CD14-positive monocyte (primary cell): ENCODE measurements around the gene PRDM10. TPM values are rescaled to one million over a fixed set of nuclear protein-coding genes. Genes with fewer than 3 reads are reported as not detected.

ENCODE experiments used
- DNase-seq, 3 donors: peaks; one replicate each; pipeline ENCODE4 v3.0.0-alpha.2; 2011 to 2022
- H2AFZ ChIP-seq: 2 replicates; pipeline ENCODE4 v1.6.0; 2012; ENCODE audit warnings: mild to moderate bottlenecking, low read depth, low read length, inconsistent platforms; ENCODE audit not compliant: insufficient read depth, poor library complexity, severe bottlenecking
- H3K27ac ChIP-seq, 2 donors: 1 replicate in 1 of 2; 2 replicates in 1 of 2; pipeline ENCODE4 v1.5.1; 2012 to 2013; ENCODE audit warnings: low read length in 2 of 2, control low read depth in 1 of 2, inconsistent platforms in 1 of 2, low read depth in 1 of 2, mild to moderate bottlenecking in 1 of 2
- H3K27me3 ChIP-seq, 2 donors: one replicate each; pipeline versions ENCODE4 v1.6.0 to v1.6.1; 2011 to 2013; ENCODE audit warnings: low read length in 2 of 2; ENCODE audit not compliant: control insufficient read depth in 2 of 2, insufficient read depth in 2 of 2
- H3K36me3 ChIP-seq, 2 donors: replicated peaks in 1 of 2; 1 replicate in 1 of 2; 2 replicates in 1 of 2; pipeline versions ENCODE4 v1.5.1 to v1.6.1; 2012 to 2013; ENCODE audit warnings: low read length in 2 of 2, control low read depth in 1 of 2, inconsistent platforms in 1 of 2, mild to moderate bottlenecking in 1 of 2; ENCODE audit not compliant: insufficient read depth in 2 of 2, control insufficient read depth in 1 of 2
- H3K4me1 ChIP-seq, 2 donors: 1 replicate in 1 of 2; 2 replicates in 1 of 2; pipeline versions ENCODE4 v1.5.1 to v1.6.1; 2012 to 2013; ENCODE audit warnings: low read length in 2 of 2, control low read depth in 1 of 2, inconsistent platforms in 1 of 2, mild to moderate bottlenecking in 1 of 2, moderate library complexity in 1 of 2; ENCODE audit not compliant: insufficient read depth in 2 of 2, control insufficient read depth in 1 of 2
- H3K4me2 ChIP-seq: replicated peaks from 2 replicates; pipeline ENCODE3; 2012; ENCODE audit warnings: low read length, moderate library complexity, mild to moderate bottlenecking; ENCODE audit not compliant: poor library complexity, severe bottlenecking; ENCODE audit errors: extremely low read depth
- H3K4me3 ChIP-seq, 3 experiments: fragments of 200-600 bp in 1 of 3; sonication (generic) in 1 of 3; replicated peaks in 1 of 3; 1 replicate in 2 of 3; 2 replicates in 1 of 3; pipeline ENCODE4 v1.5.1; 2011 to 2013; ENCODE audit warnings: low read length in 3 of 3, mild to moderate bottlenecking in 3 of 3, control low read depth in 2 of 3, low read depth in 2 of 3, inconsistent platforms in 1 of 3, moderate library complexity in 1 of 3
- H3K79me2 ChIP-seq: 2 replicates; pipeline ENCODE4 v1.6.0; 2012; ENCODE audit warnings: mild to moderate bottlenecking, control low read depth, inconsistent platforms, low read length, moderate library complexity; ENCODE audit not compliant: insufficient read depth
- H3K9ac ChIP-seq: 2 replicates; pipeline ENCODE4 v1.6.0; 2017; ENCODE audit warnings: low read length, mild to moderate bottlenecking; ENCODE audit not compliant: insufficient read depth, poor library complexity, severe bottlenecking
- H3K9me3 ChIP-seq, 2 donors: replicated peaks in 1 of 2; 1 replicate in 1 of 2; 2 replicates in 1 of 2; pipeline versions ENCODE4 v1.5.1 to v1.6.1; 2012 to 2013; ENCODE audit warnings: low read length in 2 of 2, control low read depth in 1 of 2; ENCODE audit not compliant: control insufficient read depth in 1 of 2, insufficient read depth in 1 of 2
- H4K20me1 ChIP-seq: 2 replicates; pipeline ENCODE4 v1.6.0; 2012; ENCODE audit warnings: mild to moderate bottlenecking, low read length, control low read depth, moderate library complexity; ENCODE audit not compliant: insufficient read depth
- H3K27ac Mint-ChIP-seq, 7 donors: one replicate each; pipeline ENCODE4 v1.8.0; 2020; ENCODE audit warnings: mild to moderate bottlenecking in 7 of 7, mixed read lengths in 7 of 7, moderate library complexity in 6 of 7, inconsistent platforms in 2 of 7
- H3K27me3 Mint-ChIP-seq, 3 donors: one replicate each; pipeline ENCODE4 v1.8.0; 2021 to 2022; ENCODE audit warnings: low read depth in 3 of 3, mild to moderate bottlenecking in 3 of 3, mixed read lengths in 3 of 3, moderate library complexity in 3 of 3, inconsistent platforms in 1 of 3
- H3K36me3 Mint-ChIP-seq, 2 donors: one replicate each; pipeline ENCODE4 v1.8.0; 2020; ENCODE audit warnings: mixed read lengths in 2 of 2, inconsistent platforms in 1 of 2, mild to moderate bottlenecking in 1 of 2
- H3K4me1 Mint-ChIP-seq: one replicate; pipeline ENCODE4 v1.8.0; 2020; ENCODE audit warnings: mild to moderate bottlenecking, mixed read lengths
- H3K4me3 Mint-ChIP-seq, 2 donors: one replicate each; pipeline ENCODE4 v1.8.0; 2020; ENCODE audit warnings: mild to moderate bottlenecking in 2 of 2, mixed read lengths in 2 of 2, moderate library complexity in 1 of 2
- H3K9me3 Mint-ChIP-seq, 7 donors: one replicate each; pipeline ENCODE4 v1.8.0; 2020 to 2022; ENCODE audit warnings: mixed read lengths in 7 of 7, mild to moderate bottlenecking in 6 of 7, moderate library complexity in 6 of 7, inconsistent platforms in 2 of 7
- WGBS: methylation state at CpG from one replicate; pipeline ENCODE4 v1.1.5; 2013; ENCODE audit warnings: missing lambda C conversion rate; ENCODE audit not compliant: insufficient coverage; 5-methylcytosine and 5-hydroxymethylcytosine counted together
- intact Hi-C, 2 donors: fragments of 100-400 bp; cut with micrococcal nuclease; formaldehyde crosslinking; loops; one replicate each; pipeline versions ENCODE4 v1.15.0 to v1.15.1; 2023
- polyA plus RNA-seq, 3 donors: library from polyadenylated mRNA; depleted of rRNA in 1 of 3; unstranded in 2 of 3; stranded (reverse) in 1 of 3; fragments of 300-500 nt in 2 of 3; fragments of >200 nt in 1 of 3; fragmentation: Illumina TruSeq in 2 of 3; gene quantifications; 1 replicate in 2 of 3; 2 replicates in 1 of 3; pipeline ENCODE4 v1.2.3, GENCODE V29; 2012 to 2021
- TF ChIP-seq, protein P1 (sequence below): fragments of 200-600 bp; IDR thresholded peaks from one replicate; pipeline ENCODE4 v1.8.0; 2022; ENCODE audit warnings: antibody characterized with exemption, mild to moderate bottlenecking

PRDM10 gene
- polyA plus RNA-seq, 3 donors: 0.64 to 5.6 (median 1.1) TPM

DNA sequence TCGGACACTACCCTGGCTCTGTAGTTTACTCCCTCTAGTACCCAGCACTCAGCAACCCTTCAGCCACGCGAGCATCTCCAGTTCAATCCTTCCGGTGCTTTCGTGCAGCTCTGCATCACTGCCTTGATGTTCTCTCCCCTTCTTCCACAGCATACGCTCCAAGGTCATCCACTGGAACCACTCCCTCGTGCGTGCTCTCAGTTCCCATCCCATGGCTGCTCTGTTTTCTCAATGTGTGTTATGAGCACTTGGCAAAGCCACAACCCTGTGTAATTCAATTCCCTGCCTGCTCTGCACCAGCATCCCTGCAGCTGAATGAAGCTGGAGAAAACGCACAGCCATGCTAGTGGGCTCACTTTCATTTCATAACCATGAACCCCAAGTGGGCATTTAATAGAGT lies 68.7 kb downstream of the PRDM10 start:
- intact Hi-C loops: loop anchor here in 1 of 2 donors (5.0 kb wide), 1 partner anchor 33 kb away; no protein-coding TSS in a partner anchor
- H3K4me1 ChIP-seq: peaks cover 26 to 29% of the 10 kb centered on the region in 2 donors
- no peaks in the 10 kb centered on the region for H3K27me3 ChIP-seq
- no peaks in the 10 kb centered on the region for H4K20me1 ChIP-seq
- no peaks in the 10 kb centered on the region for H3K9me3 Mint-ChIP-seq
- peaks cover 29% of the 10 kb centered on the region for H3K4me1 Mint-ChIP-seq
- no peak overlapping the region for H3K4me3 Mint-ChIP-seq
- H3K79me2 ChIP-seq: no peaks in the 10 kb centered on the region
- H3K27me3 Mint-ChIP-seq: no peaks in the 10 kb centered on the region
- no peak overlapping the region for H3K27ac ChIP-seq
- H2AFZ ChIP-seq: no peak overlapping the region
- TF ChIP-seq, protein P1, sequence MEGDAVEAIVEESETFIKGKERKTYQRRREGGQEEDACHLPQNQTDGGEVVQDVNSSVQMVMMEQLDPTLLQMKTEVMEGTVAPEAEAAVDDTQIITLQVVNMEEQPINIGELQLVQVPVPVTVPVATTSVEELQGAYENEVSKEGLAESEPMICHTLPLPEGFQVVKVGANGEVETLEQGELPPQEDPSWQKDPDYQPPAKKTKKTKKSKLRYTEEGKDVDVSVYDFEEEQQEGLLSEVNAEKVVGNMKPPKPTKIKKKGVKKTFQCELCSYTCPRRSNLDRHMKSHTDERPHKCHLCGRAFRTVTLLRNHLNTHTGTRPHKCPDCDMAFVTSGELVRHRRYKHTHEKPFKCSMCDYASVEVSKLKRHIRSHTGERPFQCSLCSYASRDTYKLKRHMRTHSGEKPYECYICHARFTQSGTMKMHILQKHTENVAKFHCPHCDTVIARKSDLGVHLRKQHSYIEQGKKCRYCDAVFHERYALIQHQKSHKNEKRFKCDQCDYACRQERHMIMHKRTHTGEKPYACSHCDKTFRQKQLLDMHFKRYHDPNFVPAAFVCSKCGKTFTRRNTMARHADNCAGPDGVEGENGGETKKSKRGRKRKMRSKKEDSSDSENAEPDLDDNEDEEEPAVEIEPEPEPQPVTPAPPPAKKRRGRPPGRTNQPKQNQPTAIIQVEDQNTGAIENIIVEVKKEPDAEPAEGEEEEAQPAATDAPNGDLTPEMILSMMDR: no peak
- no peak overlapping the region for H3K9ac ChIP-seq
- H3K4me3 ChIP-seq: no peak overlapping the region
- H3K4me2 ChIP-seq: no peak overlapping the region
- H3K36me3 Mint-ChIP-seq: peaks cover 40 to 47% of the 10 kb centered on the region in 2 donors
- no peak for DNase-seq
- 88% methylated on average over 8 of the region's 9 CpGs for WGBS
- no peak overlapping the region for H3K27ac Mint-ChIP-seq
- peaks cover 6 to 21% of the 10 kb centered on the region in 2 donors for H3K36me3 ChIP-seq
- no peaks in the 10 kb centered on the region for H3K9me3 ChIP-seq

DNA sequence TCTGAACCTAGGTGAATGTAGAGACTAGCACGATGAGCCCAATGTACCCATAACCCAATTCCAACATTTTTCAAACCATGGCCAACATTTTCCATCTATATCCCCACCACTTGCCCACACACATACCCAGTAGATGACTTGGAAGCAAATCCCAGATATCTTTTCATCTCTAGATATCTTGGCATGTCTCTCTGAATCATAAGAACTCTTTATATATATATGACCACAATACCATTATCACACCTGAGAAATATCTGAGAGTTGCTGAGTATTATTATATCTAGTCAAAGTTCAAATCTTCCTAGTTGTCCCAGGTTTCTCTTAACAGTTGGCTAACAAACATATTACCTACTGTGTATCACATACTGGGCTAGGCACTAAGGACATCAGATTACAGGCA lies 69.4 kb downstream of the PRDM10 start:
- no peaks in the 10 kb centered on the region for H3K9me3 ChIP-seq
- no peak overlapping the region for H3K4me3 ChIP-seq
- no peak overlapping the region for H3K4me2 ChIP-seq
- peaks cover 35% of the 10 kb centered on the region for H3K4me1 Mint-ChIP-seq
- H3K27me3 Mint-ChIP-seq: no peaks in the 10 kb centered on the region
- H3K79me2 ChIP-seq: peaks cover 3% of the 10 kb centered on the region
- H4K20me1 ChIP-seq: no peaks in the 10 kb centered on the region
- H3K9ac ChIP-seq: no peak overlapping the region
- H2AFZ ChIP-seq: no peak overlapping the region
- intact Hi-C loops: loop anchor here in 1 of 2 donors (5.0 kb wide), 1 partner anchor 34 kb away; no protein-coding TSS in a partner anchor
- H3K27ac ChIP-seq: no peak overlapping the region
- peaks cover 31 to 35% of the 10 kb centered on the region in 2 donors for H3K4me1 ChIP-seq
- peaks cover 34 to 41% of the 10 kb centered on the region in 2 donors for H3K36me3 Mint-ChIP-seq
- H3K4me3 Mint-ChIP-seq: no peak overlapping the region
- no CpG with 5 or more reads among the region's 1 CpG for WGBS
- TF ChIP-seq, protein P1: no peak
- H3K27me3 ChIP-seq: no peaks in the 10 kb centered on the region
- no peak for DNase-seq
- H3K27ac Mint-ChIP-seq: no peak overlapping the region
- peaks cover 6 to 21% of the 10 kb centered on the region in 2 donors for H3K36me3 ChIP-seq
- no peaks in the 10 kb centered on the region for H3K9me3 Mint-ChIP-seq
